GM12891 (cell line): ENCODE data around the gene FGD5.

Source experiments
- PAX5 ChIP-seq: IDR thresholded peaks from 2 replicates; pipeline ENCODE4 v1.6.1; 2011; ENCODE audit warnings: low read length, moderate library complexity, mild to moderate bottlenecking; ENCODE audit not compliant: insufficient read depth, severe bottlenecking
- POLR2A ChIP-seq: IDR thresholded peaks from 2 replicates; pipeline ENCODE4 v1.6.1; 2011; ENCODE audit warnings: low read depth, low read length, control low read depth
- POLR2AphosphoS5 ChIP-seq: IDR thresholded peaks from 2 replicates; pipeline ENCODE4 v1.6.1; 2011; ENCODE audit warnings: low read depth, low read length, control low read depth
- SPI1 ChIP-seq: IDR thresholded peaks from 2 replicates; pipeline ENCODE4 v1.6.1; 2011; ENCODE audit warnings: low read depth, low read length, control low read depth
- TAF1 ChIP-seq: IDR thresholded peaks from 2 replicates; pipeline ENCODE4 v1.6.1; 2011; ENCODE audit warnings: low read depth, low read length, control low read depth

GRCh38 chr3:14802381-14802731, 16.4 kb upstream of the FGD5 start:
- TF ChIP-seq POLR2A (no peak), TAF1 (no peak), POLR2AphosphoS5 (no peak), SPI1 (no peak), PAX5 (no peak)
